NCI-H2081 treated with DMSO at 0.1 percent for 48 hours (cell line): Measurements from ENCODE around the gene TTC33.
"Not testable (repeated sequence)": the region's sequence is repeated elsewhere in the genome, so short reads cannot be mapped to it uniquely, and the experiment has no call there.

Source experiments
- DNase-seq: peaks from one replicate; lab custom pipeline; 2025; lab: John Stamatoyannopoulos, UW

The TTC33 gene

GRCh38 chr5:40614923-40615585 lies 140.7 kb downstream of the TTC33 start:
- no peak for DNase-seq

DNA sequence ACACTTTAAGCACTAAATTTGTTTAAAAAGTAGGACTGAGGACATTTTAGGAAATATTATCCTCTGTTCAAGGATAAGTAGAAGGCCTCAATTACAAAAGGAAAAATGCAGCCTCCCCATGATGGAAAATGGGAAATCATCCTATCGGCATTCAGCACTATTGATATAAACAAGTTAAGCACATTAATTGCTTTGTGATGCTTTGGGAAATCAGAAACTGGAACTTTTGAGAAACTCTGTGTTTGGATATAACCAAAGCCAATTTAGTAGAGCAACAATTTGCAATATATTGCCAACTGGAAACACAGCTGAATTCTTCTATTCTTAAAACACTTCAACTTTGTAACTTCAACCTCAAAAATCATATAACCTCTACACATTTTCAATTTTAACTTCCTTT lies 141.3 kb downstream of the TTC33 start:
- no peak for DNase-seq

DNA sequence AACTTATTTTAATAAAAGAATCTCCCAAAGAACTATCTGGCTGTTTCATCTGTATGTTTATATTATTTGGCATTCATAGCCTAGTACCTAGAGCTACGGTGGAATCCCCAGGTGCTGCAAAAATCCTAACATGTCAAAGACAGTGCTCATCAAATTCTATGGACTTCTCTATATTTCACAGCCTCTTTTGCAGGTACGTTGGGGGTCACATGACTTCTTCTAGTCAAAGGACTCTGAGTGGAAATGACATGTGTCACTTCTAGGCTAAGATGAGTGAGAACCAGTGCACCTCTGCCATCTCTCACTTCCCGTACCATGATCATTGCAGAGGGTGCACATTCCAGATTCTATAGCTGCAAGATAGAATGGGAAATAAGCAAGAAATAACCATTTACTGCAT lies 148.6 kb downstream of the TTC33 start:
- no peak for DNase-seq

GRCh38 chr5:40606077-40606765 lies 149.5 kb downstream of the TTC33 start:
- DNase-seq = no peak

GRCh38 chr5:40605295-40605958 lies 150.3 kb downstream of the TTC33 start:
- no peak for DNase-seq

DNA sequence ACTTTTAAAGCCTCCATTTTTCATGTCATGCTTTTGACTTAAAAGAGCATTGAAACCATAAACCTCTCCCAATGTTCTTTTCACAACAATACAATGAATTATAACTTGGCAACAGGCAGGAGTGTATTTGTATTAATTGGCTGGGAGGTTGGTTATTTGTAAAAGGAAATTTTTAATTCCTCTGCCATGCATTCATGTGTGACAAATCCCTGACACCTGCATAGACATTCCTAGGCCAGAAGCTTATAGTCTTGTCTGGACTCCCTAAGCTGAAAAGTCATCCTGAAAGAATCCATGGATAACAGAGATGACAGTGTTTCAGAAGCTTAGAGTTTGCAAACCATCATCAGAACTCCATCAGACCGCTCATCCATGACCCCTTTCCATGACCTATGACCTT lies 152.4 kb downstream of the TTC33 start:
- DNase-seq = no peak

GRCh38 chr5:40601198-40601868 lies 154.4 kb downstream of the TTC33 start:
- DNase-seq = no peak

DNA sequence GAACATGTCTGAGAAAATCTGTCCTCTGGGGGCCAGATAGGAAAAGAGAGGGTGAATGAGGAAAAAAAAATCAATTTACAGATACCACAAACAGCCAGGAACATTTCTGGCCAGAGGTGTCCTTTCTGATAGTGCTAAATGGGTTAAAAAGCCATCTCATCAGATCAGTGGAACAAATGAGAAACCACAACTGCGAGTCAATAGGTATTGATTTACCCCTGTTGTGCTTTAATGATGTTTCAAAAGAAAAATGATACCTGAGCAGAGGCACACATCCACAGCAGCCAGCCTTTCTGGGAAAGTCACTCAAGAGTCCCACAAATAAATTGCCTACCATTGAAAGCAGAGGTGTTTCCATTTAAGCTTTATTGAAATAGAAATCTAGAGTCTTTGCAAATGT lies 155.4 kb downstream of the TTC33 start:
- no peak for DNase-seq

DNA sequence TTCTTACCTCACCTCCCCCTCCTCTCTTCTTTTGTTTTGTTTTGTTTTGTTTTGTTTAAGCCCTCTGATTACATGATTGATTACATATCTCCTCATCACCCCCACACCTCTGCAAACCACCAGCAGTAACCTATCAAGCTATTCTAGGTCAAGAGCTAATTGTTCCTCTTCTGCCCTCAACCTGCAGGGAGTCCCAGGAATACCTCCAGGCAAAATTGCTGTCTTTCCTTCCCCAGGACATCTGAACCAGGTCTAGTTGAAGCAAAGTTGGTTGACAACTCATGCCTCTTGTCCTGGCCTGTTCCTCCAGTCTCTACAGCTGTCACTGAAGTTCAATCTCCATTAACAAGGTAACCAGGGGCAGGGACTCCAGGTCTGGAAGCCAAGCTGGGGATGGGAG lies 156.1 kb downstream of the TTC33 start:
- DNase-seq = no peak

DNA sequence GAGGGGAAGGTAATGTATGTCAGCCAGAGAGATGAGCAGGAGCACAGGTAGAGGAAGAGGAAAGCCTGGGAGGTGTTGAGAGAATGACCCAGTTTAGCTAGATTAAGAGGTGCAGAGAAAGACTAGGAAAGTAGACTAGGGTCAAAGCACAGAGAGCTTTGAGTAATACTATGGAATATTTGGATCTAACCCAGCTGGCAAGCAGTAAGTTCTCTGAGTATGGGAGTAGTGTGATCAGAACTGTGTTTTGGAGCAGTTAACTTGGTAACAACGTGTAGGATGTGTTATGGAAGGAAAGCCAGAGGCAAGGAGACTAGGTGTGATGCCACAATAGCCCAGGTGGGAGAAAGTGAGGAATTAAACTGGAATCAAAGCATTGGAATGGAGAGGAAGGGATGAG lies 160.9 kb downstream of the TTC33 start:
- DNase-seq = no peak

DNA sequence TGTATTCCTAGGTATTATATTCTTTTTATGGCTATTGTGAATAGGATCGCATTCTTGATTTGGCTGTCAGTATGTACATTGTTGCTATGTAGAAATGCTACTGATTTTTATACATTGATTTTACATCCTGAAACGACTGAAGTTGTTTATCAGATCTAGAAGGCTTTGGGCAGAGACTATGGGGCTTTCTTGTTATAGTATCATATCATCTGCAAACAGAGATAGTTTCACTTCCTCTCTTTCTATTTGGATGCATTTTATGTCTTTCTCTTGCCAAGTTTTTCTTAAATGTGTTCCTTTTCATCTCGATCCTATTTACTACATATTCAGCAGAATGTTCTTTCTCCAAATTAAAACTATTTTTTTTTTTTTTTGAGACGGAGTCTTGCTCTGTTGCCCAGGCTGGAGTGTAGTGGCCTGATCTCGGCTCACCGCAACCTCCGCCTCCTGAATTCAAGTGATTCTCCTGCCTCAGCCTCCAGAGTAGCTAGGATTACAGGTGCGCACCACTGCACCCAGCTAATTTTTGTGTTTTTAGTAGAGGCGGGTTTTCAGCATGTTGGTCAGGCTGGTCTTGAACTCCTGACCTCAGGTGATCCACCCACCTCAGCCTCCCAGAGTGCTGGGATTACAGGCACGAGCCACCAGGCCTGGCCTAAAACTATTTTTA lies 163.9 kb downstream of the TTC33 start:
- DNase-seq = not testable (repeated sequence)

GRCh38 chr5:40587376-40587775 lies 168.4 kb downstream of the TTC33 start:
- no peak for DNase-seq

DNA sequence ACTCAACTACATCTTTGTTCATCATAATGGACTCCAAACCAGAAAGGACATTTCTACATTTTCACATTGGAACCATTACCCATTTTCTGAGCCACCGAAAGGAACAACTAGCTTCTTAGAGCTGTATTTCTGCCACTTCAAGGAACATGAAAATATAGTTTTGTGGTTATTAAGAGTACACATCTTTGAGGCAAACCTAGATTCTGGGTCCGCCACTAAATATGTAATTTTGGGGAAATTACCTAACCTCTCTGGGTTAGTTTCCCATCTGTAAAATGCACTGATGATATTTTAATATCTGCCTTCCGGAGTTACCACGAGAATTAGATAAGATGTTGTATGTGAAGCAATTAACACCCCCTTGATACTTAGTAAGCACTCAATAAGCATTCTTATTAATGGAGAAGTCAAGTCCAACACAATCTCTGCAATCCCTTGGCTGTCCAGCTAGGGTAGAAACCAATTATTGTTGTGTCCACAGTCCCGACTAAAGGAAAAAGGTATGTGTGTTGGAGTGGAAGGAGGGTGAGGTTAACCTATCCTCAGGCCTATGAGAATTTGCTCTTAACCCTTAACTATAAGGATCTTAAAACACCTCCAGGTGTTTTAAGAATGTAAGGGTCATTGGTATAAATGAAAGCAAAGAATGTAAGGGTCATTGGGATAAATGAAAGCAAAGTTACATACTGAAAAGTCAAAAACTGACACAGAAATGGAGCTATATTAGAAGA lies 170.1 kb downstream of the TTC33 start:
- DNase-seq = no peak

DNA sequence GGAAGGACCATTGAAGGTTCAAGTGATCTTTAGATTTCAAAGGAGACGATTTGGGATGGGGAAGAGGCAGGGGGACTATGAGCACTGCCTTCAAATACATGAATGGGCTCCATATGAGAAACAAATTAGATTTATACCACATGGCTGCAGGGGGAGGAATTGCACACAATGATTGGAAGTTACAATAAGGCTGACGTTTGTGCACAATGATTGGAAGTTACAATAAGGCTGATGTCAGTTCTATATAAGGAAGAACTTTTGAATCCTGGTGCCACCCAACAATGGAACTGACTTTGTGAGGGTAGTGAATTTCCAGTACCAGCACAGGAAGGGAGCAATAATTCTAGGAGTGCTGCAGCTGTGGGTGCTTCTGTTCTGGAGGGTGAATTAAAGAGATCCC lies 171.7 kb downstream of the TTC33 start:
- DNase-seq = no peak

GRCh38 chr5:40578501-40579451 lies 177.0 kb downstream of the TTC33 start:
- DNase-seq = no peak

- DNase-seq = no peak
Observed at GRCh38 chr5:40577718-40578117, 178.0 kb downstream of the TTC33 start.

DNA sequence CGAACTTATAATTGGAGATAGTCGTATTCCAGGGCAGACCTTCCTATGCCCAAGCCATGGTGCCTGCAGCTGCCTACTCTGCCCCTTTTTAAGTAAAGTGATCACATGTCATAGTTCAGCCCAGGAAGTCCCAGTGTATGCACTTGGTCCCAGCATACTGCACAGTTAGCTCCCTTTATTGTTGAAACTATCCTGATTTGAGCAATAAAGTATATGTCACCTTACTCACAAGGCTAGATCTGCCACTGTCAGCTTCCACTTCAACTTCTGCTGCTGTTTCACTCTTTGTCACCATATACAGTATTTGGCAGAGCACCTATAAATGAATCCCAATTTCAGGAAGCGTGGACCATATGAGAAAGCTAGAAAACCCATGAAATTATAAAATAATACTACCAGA lies 179.8 kb downstream of the TTC33 start:
- no peak for DNase-seq

GRCh38 chr5:40575411-40575810 lies 180.3 kb downstream of the TTC33 start:
- DNase-seq = no peak

DNA sequence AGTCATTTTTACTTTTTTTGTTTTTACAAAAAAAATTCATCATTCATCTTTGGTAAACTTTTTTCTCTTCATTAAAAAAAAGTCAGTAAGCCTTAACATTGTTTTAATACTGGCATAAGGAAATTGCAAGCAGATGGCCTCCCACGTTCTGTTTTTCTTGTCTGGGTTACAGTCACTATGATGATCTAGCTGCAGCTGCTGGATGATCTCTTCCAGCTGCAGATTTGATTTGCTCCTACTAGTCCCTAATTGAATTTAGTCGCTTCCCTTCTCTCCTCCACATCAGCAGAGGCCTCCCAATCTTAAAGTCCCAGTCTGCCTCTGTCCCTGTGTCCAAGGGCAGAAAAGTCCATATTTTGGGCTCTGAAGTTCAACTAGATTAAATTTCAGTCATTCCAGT lies 182.8 kb downstream of the TTC33 start:
- no peak for DNase-seq

GRCh38 chr5:40572391-40572790 lies 183.4 kb downstream of the TTC33 start:
- DNase-seq = no peak
